GM19324 (cell line): ENCODE measurements around the gene CELF6.
"Not testable (repeated sequence)": the region's sequence is repeated elsewhere in the genome, so short reads cannot be mapped to it uniquely, and the experiment has no call there.

Experiments
- ATAC-seq: cut with Tn5 transposase; IDR thresholded peaks from one replicate; pipeline ENCODE4 v1.9.1; 2021; ENCODE audit warnings: mild to moderate bottlenecking, moderate library complexity; ENCODE audit not compliant: unreplicated experiment, low FRiP score

CELF6 gene

DNA sequence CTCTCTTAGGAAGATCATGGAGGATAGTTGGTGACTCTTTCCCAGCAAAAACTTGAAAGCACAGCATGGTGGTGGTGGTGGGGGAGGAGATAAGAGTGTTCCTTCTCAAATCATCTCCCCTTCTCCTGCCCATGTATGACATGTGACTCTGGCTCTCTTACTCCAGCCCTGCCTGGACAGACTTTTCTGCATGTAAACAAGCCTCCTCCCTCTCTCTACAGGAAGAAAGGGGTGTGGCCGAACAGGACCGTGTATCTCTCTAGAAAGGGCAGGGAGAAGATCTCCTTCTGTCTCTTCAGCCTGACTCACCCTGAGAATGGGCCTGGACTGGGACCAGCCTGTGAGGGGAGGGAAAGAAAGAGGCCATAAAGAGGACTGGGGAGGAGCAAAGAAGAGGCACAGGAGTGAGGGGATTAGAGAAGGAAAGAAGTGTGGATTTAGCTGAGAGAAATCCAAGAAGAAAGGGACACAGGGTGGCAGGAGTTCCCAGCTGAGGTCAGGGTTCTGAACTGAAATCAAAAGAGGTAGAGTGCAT is 1.5 kb downstream of the CELF6 start:
- no peak for ATAC-seq

DNA sequence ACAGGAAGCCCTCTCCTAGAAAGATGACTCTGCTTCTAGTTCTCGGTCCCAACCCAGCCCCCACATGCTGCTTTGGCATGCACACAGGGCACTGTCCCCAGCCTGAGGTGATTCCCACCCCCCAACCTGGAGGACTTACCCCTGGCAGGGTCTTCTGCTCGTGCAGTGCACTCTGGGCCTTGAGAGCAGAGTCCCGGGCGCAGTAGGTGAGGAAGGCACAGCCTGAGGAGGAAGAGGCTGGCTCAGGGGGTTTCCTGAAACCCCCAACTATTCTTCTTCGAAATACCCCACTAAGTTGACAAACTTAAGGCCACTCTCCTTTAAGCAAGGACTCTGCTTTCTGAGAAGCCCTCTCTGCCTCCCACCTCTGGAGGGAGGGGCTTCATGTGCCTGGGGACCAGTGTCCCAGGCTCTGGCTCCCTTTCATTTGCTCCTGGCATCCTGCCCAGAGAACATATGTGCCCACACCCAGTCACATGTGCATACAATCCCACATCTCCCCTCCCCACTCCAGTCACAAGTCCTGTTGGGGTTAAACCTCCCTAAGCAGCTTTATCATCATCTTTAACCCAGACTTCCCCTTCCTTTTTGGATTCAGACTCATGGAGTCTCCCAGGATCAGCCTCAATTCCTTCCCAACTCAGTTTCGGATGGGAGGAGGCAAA is 4.1 kb downstream of the CELF6 start:
- no peak for ATAC-seq

DNA sequence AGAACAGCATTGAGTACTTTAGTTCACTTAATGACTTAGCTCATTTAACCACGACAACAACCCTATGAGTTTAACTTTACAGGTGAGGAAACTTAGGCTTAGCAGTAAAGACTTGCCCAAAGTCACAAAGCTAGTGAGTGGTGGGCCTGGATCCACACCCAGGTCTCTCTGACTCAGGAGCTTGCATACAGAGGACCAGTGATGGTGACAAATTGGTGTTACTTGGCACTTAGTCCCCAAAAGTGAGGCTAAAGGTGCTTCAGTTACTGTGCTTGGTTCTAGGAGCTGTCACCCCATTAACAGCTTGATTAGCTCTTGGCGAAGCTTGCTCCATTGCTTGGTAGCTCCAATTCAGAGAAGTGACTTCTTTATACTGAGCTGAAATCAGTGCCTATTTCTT is 6.1 kb downstream of the CELF6 start:
- no peak for ATAC-seq

DNA sequence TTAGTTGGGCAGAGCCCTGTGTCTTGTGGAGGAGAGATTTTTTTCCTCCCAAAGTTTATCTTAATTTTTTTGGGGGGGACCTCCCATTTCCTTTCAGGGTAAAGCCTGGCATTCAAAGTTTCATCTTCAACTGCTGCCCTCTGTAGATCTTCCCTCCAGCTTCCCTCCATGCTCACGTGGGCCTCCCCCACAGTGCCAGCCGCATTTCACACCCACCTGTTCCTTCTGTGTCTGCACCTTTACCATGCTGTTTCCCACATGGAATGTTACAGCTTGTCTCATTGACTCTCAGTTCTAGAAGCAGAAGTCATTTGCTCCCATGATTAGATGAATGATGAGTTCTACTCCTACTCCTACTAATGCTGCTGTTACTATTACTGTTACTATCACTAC is 6.5 kb downstream of the CELF6 start:
- no peak for ATAC-seq

DNA sequence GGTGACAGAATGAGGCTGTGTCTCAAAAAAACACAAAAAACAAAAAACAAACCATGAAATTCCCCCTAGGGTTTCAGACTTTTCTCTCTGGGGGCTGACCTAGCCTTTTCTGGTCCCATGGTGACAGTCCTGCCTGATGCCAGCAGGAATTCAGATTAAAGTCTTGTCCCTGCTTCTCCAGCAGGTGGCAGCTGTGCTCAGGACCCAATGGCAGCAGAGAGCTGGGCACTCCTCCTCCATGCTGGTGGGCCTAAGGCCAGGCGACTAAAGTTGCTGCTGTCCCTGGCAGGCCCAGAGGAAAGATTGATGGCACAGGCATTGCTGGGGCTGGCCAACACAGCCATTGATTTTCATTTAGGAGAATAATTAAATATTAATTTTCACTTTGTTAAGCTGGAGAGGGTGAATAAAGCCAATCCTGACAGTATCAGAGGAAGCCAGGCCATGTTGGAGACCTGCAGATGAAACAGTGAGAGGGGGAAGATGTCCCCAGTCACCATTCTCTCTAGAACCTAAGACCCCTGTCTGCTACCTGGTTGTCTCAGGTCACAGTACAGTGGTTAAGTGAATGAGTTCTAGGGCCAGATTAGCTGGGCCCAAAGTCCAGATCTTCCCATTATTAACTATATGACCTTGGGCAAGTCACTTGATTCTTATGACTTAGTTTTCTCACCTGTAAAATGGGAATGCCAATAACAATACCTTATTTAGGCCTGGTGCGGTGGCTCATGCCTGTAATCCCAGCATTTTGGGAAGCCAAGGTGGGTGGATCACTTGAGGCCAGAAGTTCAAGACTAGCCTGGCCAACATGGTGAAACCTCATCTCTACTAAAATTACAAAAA is 7.1 kb downstream of the CELF6 start:
- ATAC-seq = no peak

DNA sequence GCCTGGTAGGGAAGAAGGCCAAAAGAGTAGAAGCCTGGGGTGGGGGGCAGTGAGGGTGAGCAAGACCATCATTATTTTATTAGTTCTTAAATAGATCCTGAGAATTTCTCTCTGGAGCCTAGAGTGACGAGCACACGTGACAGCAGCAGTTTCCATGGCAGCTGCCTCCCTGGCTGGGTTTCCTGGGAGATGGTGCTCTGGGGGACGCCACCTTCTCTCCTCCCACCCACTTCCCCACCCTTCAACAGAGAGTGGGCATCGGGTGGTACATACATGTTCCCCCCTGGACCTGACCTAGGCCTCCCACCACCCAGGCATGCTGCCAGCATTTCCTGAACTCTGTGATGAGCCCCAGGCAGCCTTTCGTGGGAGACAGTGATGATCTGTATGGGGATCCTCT is 12.9 kb downstream of the CELF6 start:
- ATAC-seq = no peak

DNA sequence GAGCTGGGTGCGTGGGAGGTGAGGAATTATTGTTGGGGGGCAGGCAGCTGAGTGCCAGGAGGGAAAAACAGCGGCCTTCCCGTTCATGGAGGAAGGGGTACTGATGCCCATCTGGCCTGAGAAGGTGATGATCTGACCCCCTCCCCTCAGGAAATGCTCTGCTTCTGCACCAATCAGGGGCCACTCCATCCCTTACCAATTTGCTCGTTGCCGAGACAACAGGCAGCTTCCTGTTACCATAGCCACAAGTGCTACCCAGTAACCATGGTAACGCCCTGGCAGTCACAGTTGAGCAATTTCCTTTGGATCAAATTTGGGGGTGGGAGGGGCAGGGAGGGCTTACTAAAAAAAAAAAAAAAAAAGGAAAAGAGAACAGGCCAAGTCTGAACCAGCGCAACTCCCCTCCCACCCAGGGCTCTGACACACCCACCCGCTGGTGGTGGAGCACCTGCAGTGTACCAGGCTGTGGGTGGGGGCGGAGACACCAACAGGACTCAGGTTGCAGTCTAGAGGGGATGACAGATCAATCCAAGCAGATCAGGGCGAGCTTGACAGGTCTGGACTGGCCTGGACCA is 13.7 kb downstream of the CELF6 start:
- no peak for ATAC-seq

DNA sequence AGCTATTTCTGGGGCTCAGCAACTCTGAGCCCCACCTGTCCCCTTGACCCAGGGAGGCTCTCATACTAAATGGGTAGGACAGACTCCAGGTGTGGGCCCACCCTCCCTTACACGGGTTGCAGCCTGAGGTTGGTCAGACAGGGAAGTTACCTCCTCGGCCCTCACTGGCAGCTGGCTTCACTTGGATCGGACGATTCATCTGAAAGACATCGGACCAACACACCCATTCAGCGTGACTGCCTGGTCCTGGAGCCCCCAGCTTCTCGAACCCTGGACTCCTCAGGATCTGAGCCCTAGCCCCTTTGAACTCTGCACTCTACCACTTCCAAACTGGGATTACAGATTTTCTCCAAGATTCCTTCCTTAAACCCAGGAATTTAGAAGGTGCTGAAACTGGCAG is 15.4 kb downstream of the CELF6 start:
- ATAC-seq = no peak

DNA sequence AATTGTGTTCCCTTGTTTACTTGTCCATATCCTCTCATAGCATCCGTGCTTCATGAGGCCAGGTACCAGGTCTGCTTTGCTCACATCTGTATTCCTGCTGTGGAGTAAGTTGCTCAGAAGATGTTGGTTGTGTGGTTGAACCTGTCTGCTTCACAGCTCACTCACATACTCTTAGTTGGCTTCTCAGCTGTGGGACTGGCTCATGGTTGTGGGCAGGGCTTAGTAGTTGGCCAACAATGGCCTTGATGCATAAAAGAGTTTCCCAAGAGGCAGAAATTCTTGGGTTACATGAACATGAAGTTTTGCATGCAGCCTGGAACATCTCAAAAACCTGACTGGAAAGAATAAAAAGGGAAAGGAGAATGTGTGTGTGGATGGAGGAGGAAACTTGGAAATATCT is 17.0 kb downstream of the CELF6 start:
- no peak for ATAC-seq

DNA sequence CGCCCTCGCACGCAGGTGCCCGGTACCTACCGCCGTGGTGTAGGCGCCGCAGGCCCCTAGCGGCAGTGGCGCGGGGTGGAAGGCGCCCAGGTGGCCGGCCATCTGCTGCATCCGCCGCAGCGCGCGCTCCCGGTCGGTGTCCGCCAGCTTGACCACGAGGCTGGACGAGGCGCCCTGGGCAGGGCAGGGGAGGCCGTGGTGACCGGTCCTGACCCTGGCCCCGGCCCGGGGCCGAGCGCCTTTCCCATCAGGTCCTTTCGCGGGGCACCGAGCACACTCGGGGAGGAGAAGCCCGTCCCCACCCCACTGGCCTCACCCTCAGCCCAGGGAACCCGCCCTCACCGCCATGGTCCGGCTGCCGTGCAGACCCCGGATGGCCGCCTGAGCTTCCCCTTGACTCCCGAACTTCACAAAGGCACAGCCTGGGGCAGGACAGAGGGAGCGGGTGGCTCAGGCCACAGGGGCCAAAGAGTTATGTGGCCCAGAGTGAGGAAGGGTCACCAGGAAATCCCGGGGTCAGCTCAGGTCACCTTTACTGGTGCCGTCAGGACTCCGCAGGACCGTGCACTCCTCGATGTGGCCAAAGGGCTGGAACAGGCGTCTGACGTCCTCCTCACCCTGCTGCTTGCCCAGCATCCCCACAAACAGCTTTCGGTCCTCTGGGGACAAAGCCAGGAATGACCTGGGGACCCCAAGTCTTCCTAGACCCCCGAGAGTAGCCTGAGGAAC is 30.2 kb downstream of the CELF6 start:
- ATAC-seq = no peak

DNA sequence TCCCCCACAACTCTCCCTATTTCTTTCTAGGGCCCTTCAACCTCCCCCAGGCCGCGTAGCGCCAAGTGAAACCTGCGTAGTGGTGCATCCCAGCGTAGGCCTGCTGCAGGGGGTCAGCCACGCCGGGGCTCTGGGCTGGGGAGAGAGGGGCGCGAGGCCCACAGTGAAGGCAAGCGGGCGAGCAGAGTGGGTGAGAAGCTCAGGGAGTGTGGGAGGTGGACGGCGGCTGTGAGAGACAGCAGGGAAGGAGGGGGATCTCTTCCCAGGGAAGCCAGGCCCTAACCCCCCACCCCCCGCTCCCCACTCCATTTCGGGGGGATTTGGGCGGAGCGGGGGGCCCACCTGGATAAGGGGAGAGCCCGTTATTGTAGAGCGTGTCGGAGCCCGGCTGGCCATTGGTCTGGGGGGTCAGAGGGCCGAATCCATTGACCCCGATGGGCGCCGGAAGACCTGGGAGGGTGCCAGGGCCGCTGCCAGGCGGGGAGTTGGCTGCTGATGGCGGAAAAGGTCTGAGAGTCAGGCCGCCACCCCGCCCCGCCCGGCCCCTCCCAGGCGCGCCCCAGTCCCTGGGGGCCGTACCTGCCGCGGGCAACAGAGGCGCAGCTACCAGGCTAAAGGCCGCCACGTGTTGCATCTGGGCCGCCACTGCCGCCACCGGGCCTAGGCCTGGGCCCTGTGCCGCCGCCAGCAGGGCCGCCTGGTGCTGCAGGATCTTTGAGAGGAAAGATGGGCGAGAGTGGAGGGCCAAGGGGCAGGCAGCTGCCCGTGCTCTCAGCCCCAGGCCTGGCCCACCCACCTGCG is 31.0 kb downstream of the CELF6 start:
- ATAC-seq = no peak

DNA sequence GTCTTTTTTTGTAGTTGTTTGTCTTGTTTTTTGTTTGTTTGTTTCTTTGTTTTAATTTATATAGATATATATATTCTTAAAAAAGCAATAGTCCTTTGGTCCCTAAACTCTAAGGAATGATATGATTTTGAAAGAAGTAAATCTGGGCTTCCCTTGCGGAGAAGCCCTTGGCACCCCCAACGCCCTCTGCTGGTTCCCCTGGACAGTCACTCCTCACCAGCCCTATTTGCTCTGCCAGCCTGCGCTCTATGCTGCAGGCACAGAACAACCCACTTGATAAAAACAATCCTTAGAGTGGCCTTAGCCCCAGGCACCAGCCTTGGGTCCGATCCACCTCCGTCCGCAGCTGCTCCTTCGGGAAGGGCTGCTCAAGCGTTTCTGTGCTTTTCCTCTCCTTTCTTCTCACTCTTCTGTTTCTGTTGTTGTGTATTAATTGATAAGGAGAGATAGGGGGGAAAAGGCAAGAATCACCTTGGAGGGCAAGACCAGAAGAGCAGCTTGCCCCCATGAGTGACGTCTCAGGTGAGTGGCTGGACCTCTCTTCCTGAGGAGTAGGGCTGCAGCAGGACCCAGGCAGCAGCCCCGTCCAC is 33.9 kb downstream of the CELF6 start:
- no peak for ATAC-seq

DNA sequence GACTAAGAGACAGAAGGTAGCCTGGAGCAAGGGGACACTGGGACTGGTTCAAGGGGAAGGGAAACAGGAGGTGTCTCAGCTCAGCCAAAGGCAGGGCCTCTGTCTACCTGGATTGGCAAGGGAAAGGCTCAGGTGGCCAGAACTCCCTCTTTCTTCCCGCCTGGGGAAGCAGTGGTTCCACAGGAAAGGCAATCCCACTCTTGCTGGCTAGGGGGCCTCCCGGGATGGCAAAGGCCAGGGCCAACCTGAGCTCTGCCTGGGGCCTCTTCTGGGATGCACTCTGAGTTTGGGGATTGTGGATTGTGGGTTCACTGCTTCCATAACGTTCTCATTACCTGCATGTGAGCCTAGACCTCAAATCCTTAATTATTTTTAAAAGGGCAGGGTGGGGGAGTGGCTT is 34.6 kb downstream of the CELF6 start:
- no peak for ATAC-seq

DNA sequence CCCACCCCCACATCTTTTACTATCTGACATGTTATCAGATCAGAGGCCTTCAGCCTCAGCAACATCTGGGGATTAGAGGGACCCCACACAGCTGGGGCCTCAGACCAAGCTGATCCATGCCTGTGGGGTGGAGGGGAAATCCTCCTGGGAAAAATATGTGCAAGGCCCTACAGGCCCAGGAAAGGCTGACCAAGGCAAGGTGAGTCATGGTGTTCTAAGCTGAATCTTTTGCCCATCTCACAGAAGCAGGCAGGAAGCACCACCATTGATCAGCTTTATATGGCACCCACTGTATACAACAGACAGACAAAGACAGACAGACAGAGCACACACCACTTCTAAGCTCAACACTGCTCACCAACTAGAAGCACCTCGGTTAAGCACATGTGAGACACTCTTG is 35.2 kb downstream of the CELF6 start:
- ATAC-seq = no peak

DNA sequence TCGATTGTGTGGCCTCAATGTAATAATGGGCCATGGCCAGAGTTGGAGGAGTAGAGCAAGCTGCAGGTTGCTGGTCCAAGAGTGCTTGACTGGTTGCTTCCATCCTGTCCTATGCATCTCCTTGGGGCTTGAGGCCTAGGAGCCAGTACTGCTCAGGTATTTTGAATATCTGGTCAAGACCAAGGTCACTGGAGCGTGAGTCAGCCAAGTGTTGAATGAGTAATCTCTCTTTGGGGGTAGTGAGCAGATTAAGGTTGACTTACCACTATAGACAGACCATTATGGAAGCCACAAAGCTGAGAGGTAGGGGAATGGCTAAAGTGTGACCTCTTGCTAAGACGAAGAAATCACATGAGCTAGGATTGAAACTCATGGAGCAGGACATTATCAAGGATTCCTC is 38.2 kb downstream of the CELF6 start:
- ATAC-seq = no peak

DNA sequence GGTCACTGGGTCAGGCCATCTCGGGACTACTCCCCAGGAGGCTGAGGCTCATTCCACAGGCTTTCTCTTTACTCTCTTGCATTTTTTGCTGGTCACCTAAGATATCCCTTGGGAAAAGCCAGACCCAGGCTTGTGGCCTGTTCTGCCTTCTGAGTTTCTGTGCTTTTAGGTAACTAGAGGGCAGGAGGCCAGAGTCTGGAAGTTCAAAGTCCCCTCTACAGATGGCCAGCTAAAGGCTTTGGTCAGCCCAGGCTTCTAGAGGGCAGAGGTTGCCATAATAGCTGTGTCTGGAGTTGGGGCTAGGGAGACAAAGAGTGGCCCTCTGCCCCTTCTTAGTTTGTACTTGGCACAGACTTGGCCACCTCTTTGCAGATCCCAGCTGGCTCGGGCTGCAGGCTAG is 39.2 kb downstream of the CELF6 start:
- no peak for ATAC-seq

DNA sequence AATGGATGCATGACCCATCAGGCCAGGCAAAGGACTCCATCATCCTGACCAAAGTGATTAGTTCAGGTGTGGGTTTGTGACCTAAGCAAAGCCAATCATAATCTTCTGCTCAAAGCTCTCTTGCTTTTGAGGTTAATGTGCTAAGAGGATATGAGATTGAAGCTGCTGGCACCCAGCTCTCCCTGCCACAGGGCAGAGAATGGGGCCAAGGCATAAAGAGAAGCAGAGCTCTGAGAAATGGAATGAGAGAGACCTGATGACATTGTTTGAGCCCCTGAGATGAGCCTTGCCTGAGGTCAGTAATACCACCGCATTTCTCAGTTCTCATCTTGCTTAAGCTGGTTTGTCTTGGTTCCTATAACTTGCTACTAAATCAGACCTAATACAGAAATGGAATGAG is 41.2 kb downstream of the CELF6 start:
- no peak for ATAC-seq

DNA sequence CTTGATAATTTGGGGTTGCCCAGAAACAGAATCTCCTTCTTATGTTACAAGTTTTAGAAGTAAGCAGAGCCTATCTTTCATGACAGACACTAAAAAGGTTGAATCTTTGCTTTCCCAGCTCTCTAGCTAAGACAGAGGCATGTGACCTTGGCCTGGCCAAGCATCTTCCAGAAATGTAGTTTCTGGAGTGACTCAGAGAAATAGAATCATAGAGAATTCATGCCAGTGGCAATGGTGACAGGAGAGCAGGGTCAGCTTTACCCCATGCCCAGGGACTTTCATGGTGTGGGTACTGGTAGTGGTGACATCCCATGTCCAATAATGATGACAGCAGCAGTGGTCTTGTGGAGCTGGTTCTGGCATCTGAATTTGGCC is 43.6 kb downstream of the CELF6 start:
- no peak for ATAC-seq

DNA sequence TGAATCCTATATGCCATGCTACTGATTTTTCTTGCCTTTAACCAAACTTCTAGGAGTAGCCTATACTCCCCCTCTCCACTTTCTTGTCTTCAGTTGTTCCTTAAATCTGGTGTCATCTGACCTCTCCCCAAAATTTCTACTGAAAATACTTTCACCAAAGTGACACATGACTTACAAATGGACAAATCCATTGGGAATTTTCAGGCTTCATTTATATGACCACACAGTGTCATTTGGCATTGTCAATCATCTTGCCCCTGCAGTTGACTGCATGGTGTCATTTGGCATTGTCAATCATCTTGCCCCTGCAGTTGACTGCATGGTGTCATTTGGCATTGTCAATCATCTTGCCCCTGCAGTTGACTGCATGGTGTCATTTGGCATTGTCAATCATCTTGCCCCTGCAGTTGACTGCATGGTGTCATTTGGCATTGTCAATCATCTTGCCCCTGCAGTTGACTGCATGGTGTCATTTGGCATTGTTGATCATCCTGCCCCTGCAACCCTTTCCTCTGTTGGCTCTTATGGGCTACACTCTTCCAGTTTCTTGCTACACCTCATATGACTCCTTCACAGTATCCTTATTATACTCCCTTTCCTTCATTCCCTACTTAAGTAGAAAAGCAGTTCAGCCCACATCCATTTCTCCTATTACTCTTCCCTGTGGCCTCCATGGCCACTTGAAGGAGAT is 44.2 kb downstream of the CELF6 start:
- ATAC-seq = not testable (repeated sequence)
